CD14-positive monocyte (primary cell): ENCODE results near the gene GOLGA7B. TPM values are rescaled to one million over a fixed set of nuclear protein-coding genes. Genes with fewer than 3 reads are reported as not detected.

Source experiments
- DNase-seq, 3 donors: peaks; one replicate each; pipeline ENCODE4 v3.0.0-alpha.2; 2011 to 2022
- H2AFZ ChIP-seq: 2 replicates; pipeline ENCODE4 v1.6.0; 2012; ENCODE audit warnings: mild to moderate bottlenecking, low read depth, low read length, inconsistent platforms; ENCODE audit not compliant: insufficient read depth, poor library complexity, severe bottlenecking
- H3K27ac ChIP-seq, 2 donors: 1 replicate in 1 of 2; 2 replicates in 1 of 2; pipeline ENCODE4 v1.5.1; 2012 to 2013; ENCODE audit warnings: low read length in 2 of 2, control low read depth in 1 of 2, inconsistent platforms in 1 of 2, low read depth in 1 of 2, mild to moderate bottlenecking in 1 of 2
- H3K27me3 ChIP-seq, 2 donors: one replicate each; pipeline versions ENCODE4 v1.6.0 to v1.6.1; 2011 to 2013; ENCODE audit warnings: low read length in 2 of 2; ENCODE audit not compliant: control insufficient read depth in 2 of 2, insufficient read depth in 2 of 2
- H3K36me3 ChIP-seq, 2 donors: replicated peaks in 1 of 2; 1 replicate in 1 of 2; 2 replicates in 1 of 2; pipeline versions ENCODE4 v1.5.1 to v1.6.1; 2012 to 2013; ENCODE audit warnings: low read length in 2 of 2, control low read depth in 1 of 2, inconsistent platforms in 1 of 2, mild to moderate bottlenecking in 1 of 2; ENCODE audit not compliant: insufficient read depth in 2 of 2, control insufficient read depth in 1 of 2
- H3K4me1 ChIP-seq, 2 donors: 1 replicate in 1 of 2; 2 replicates in 1 of 2; pipeline versions ENCODE4 v1.5.1 to v1.6.1; 2012 to 2013; ENCODE audit warnings: low read length in 2 of 2, control low read depth in 1 of 2, inconsistent platforms in 1 of 2, mild to moderate bottlenecking in 1 of 2, moderate library complexity in 1 of 2; ENCODE audit not compliant: insufficient read depth in 2 of 2, control insufficient read depth in 1 of 2
- H3K4me2 ChIP-seq: replicated peaks from 2 replicates; pipeline ENCODE3; 2012; ENCODE audit warnings: low read length, moderate library complexity, mild to moderate bottlenecking; ENCODE audit not compliant: poor library complexity, severe bottlenecking; ENCODE audit errors: extremely low read depth
- H3K4me3 ChIP-seq, 3 experiments: fragments of 200-600 bp in 1 of 3; sonication (generic) in 1 of 3; replicated peaks in 1 of 3; 1 replicate in 2 of 3; 2 replicates in 1 of 3; pipeline ENCODE4 v1.5.1; 2011 to 2013; ENCODE audit warnings: low read length in 3 of 3, mild to moderate bottlenecking in 3 of 3, control low read depth in 2 of 3, low read depth in 2 of 3, inconsistent platforms in 1 of 3, moderate library complexity in 1 of 3
- H3K79me2 ChIP-seq: 2 replicates; pipeline ENCODE4 v1.6.0; 2012; ENCODE audit warnings: mild to moderate bottlenecking, control low read depth, inconsistent platforms, low read length, moderate library complexity; ENCODE audit not compliant: insufficient read depth
- H3K9ac ChIP-seq: 2 replicates; pipeline ENCODE4 v1.6.0; 2017; ENCODE audit warnings: low read length, mild to moderate bottlenecking; ENCODE audit not compliant: insufficient read depth, poor library complexity, severe bottlenecking
- H3K9me3 ChIP-seq, 2 donors: replicated peaks in 1 of 2; 1 replicate in 1 of 2; 2 replicates in 1 of 2; pipeline versions ENCODE4 v1.5.1 to v1.6.1; 2012 to 2013; ENCODE audit warnings: low read length in 2 of 2, control low read depth in 1 of 2; ENCODE audit not compliant: control insufficient read depth in 1 of 2, insufficient read depth in 1 of 2
- H4K20me1 ChIP-seq: 2 replicates; pipeline ENCODE4 v1.6.0; 2012; ENCODE audit warnings: mild to moderate bottlenecking, low read length, control low read depth, moderate library complexity; ENCODE audit not compliant: insufficient read depth
- H3K27ac Mint-ChIP-seq, 7 donors: one replicate each; pipeline ENCODE4 v1.8.0; 2020; ENCODE audit warnings: mild to moderate bottlenecking in 7 of 7, mixed read lengths in 7 of 7, moderate library complexity in 6 of 7, inconsistent platforms in 2 of 7
- H3K27me3 Mint-ChIP-seq, 3 donors: one replicate each; pipeline ENCODE4 v1.8.0; 2021 to 2022; ENCODE audit warnings: low read depth in 3 of 3, mild to moderate bottlenecking in 3 of 3, mixed read lengths in 3 of 3, moderate library complexity in 3 of 3, inconsistent platforms in 1 of 3
- H3K36me3 Mint-ChIP-seq, 2 donors: one replicate each; pipeline ENCODE4 v1.8.0; 2020; ENCODE audit warnings: mixed read lengths in 2 of 2, inconsistent platforms in 1 of 2, mild to moderate bottlenecking in 1 of 2
- H3K4me1 Mint-ChIP-seq: one replicate; pipeline ENCODE4 v1.8.0; 2020; ENCODE audit warnings: mild to moderate bottlenecking, mixed read lengths
- H3K4me3 Mint-ChIP-seq, 2 donors: one replicate each; pipeline ENCODE4 v1.8.0; 2020; ENCODE audit warnings: mild to moderate bottlenecking in 2 of 2, mixed read lengths in 2 of 2, moderate library complexity in 1 of 2
- H3K9me3 Mint-ChIP-seq, 7 donors: one replicate each; pipeline ENCODE4 v1.8.0; 2020 to 2022; ENCODE audit warnings: mixed read lengths in 7 of 7, mild to moderate bottlenecking in 6 of 7, moderate library complexity in 6 of 7, inconsistent platforms in 2 of 7
- CTCF ChIP-seq: fragments of 200-600 bp; IDR thresholded peaks from one replicate; pipeline ENCODE4 v1.8.0; 2022; ENCODE audit warnings: antibody characterized with exemption, mild to moderate bottlenecking
- WGBS: methylation state at CpG from one replicate; pipeline ENCODE4 v1.1.5; 2013; ENCODE audit warnings: missing lambda C conversion rate; ENCODE audit not compliant: insufficient coverage; 5-methylcytosine and 5-hydroxymethylcytosine counted together
- intact Hi-C, 2 donors: fragments of 100-400 bp; cut with micrococcal nuclease; formaldehyde crosslinking; loops; one replicate each; pipeline versions ENCODE4 v1.15.0 to v1.15.1; 2023
- polyA plus RNA-seq, 3 donors: library from polyadenylated mRNA; depleted of rRNA in 1 of 3; unstranded in 2 of 3; stranded (reverse) in 1 of 3; fragments of 300-500 nt in 2 of 3; fragments of >200 nt in 1 of 3; fragmentation: Illumina TruSeq in 2 of 3; gene quantifications; 1 replicate in 2 of 3; 2 replicates in 1 of 3; pipeline ENCODE4 v1.2.3, GENCODE V29; 2012 to 2021

GOLGA7B gene
- polyA plus RNA-seq, 3 donors: 0.03 TPM; not detected in 2

- no CpG with 5 or more reads among the region's 2 CpGs for WGBS
- H3K27ac Mint-ChIP-seq: no peak overlapping the region
- no peaks in the 10 kb centered on the region for H3K79me2 ChIP-seq
- no peaks in the 10 kb centered on the region for H3K4me1 Mint-ChIP-seq
- intact Hi-C loops: no loop called here
- no peak overlapping the region for H3K4me3 ChIP-seq
- H3K27me3 Mint-ChIP-seq: peaks cover 2 to 12% (median 7%) of the 10 kb centered on the region in 3 donors
- H3K27me3 ChIP-seq: peaks cover 0 to 2% of the 10 kb centered on the region in 2 donors
- no peaks in the 10 kb centered on the region for H3K4me1 ChIP-seq
- H2AFZ ChIP-seq: no peak overlapping the region
- no peak for DNase-seq
- no peaks in the 10 kb centered on the region for H3K36me3 Mint-ChIP-seq
- H3K36me3 ChIP-seq: no peaks in the 10 kb centered on the region
- H3K9me3 Mint-ChIP-seq: no peaks in the 10 kb centered on the region
- H3K9ac ChIP-seq: no peak overlapping the region
- H3K4me3 Mint-ChIP-seq: no peak overlapping the region
- no peak overlapping the region for H3K27ac ChIP-seq
- no peaks in the 10 kb centered on the region for H4K20me1 ChIP-seq
- TF ChIP-seq CTCF: no peak
- H3K4me2 ChIP-seq: no peak overlapping the region
- no peaks in the 10 kb centered on the region for H3K9me3 ChIP-seq
These were observed 43.3 kb downstream of the GOLGA7B start for GRCh38 chr10:97892939-97893338.

- no peak for TF ChIP-seq CTCF
- H3K4me3 ChIP-seq: no peak overlapping the region
- Mint-ChIP-seq H3K9me3 (no peaks in the 10 kb centered on the region), H3K4me1 (no peaks in the 10 kb centered on the region), H3K36me3 (no peaks in the 10 kb centered on the region), H3K27me3 (peaks cover 2 to 12% (median 7%) of the 10 kb centered on the region in 3 donors), H3K27ac (no peak overlapping the region), H3K4me3 (no peak overlapping the region)
- H2AFZ ChIP-seq: no peak overlapping the region
- H3K9me3 ChIP-seq: no peaks in the 10 kb centered on the region
- no peak overlapping the region for H3K9ac ChIP-seq
- no peak overlapping the region for H3K27ac ChIP-seq
- H3K27me3 ChIP-seq: peaks cover 0 to 2% of the 10 kb centered on the region in 2 donors
- no peaks in the 10 kb centered on the region for H3K79me2 ChIP-seq
- no CpG with 5 or more reads among the region's 3 CpGs for WGBS
- intact Hi-C loops: no loop called here
- H3K36me3 ChIP-seq: no peaks in the 10 kb centered on the region
- no peaks in the 10 kb centered on the region for H3K4me1 ChIP-seq
- H4K20me1 ChIP-seq: no peaks in the 10 kb centered on the region
- H3K4me2 ChIP-seq: no peak overlapping the region
- no peak for DNase-seq
These were observed 44.4 kb downstream of the GOLGA7B start for GRCh38 chr10:97894092-97894491.
